Lower leg skin (tissue), 4 donors: ENCODE data around the gene GSE1. TPM values are rescaled to one million over a fixed set of nuclear protein-coding genes. Genes with fewer than 3 reads are reported as not detected.

Experiments
- DNase-seq, 2 donors: peaks; one replicate each; pipeline ENCODE4 v3.0.0-alpha.2; 2019; ENCODE audit warnings: low spot score in 2 of 2
- H3K4me3 ChIP-seq: fragments of 200-600 bp; sonication (generic); 2 replicates; pipeline ENCODE4 v1.5.1; 2017; ENCODE audit warnings: mild to moderate bottlenecking, low read depth; ENCODE audit not compliant: poor library complexity, severe bottlenecking
- CTCF ChIP-seq, 3 donors: fragments of 450-650 bp; IDR thresholded peaks; one replicate each; pipeline ENCODE4 v1.5.1; 2016; ENCODE audit warnings: antibody characterized with exemption in 3 of 3, mild to moderate bottlenecking in 3 of 3, moderate library complexity in 2 of 3
- POLR2A ChIP-seq, 2 donors: fragments of 450-650 bp; IDR thresholded peaks; one replicate each; pipeline ENCODE4 v1.6.1; 2016 to 2017; ENCODE audit warnings: antibody characterized with exemption in 2 of 2, mild to moderate bottlenecking in 1 of 2, moderate library complexity in 1 of 2
- WGBS, 2 donors: methylation state at CpG; one replicate each; pipeline ENCODE4 v1.1.5; 2018; 5-methylcytosine and 5-hydroxymethylcytosine counted together
- intact Hi-C: fragments of 100-400 bp; cut with DNase I; formaldehyde crosslinking; loops from one replicate; pipeline ENCODE4 v1.15.0; 2023; ENCODE audit warnings: low total_unique reads
- total RNA-seq, 4 donors: library from RNA; depleted of rRNA; stranded (reverse); fragments of >200 nt; gene quantifications; one replicate each; pipeline ENCODE4 v1.1.0, GENCODE V29; 2016

The GSE1 gene
- total RNA-seq, 4 donors from 2014 or later = 62.9 to 113 (median 69.9) TPM

- intact Hi-C loops = no loop called here
- DNase-seq = no peak
- WGBS, 2 donors = 86 to 90% methylated on average over 8 of the region's 8 CpGs
- TF ChIP-seq CTCF (IDR thresholded peaks at IDR 0.05) (no peak), POLR2A (IDR thresholded peaks at IDR 0.05) (no peak)
- H3K4me3 ChIP-seq = no peak overlapping the region
Observed at GRCh38 chr16:85681255-85681654, 68.1 kb downstream of the GSE1 start.

- 78 to 83% methylated on average over 9 of the region's 9 CpGs for WGBS, 2 donors
- no peak for TF ChIP-seq CTCF (IDR thresholded peaks at IDR 0.05)
- no peak for TF ChIP-seq POLR2A (IDR thresholded peaks at IDR 0.05)
- intact Hi-C loops = no loop called here
- no peak overlapping the region for H3K4me3 ChIP-seq
- DNase-seq = no peak
Observed at GRCh38 chr16:85682516-85682915, 69.4 kb downstream of the GSE1 start.

- TF ChIP-seq POLR2A (IDR thresholded peaks at IDR 0.05) (no peak), CTCF (IDR thresholded peaks at IDR 0.05) (no peak)
- intact Hi-C loops = no loop called here
- no peak overlapping the region for H3K4me3 ChIP-seq
- no peak for DNase-seq
Observed at GRCh38 chr16:85683363-85683762, 70.2 kb downstream of the GSE1 start.

- WGBS, 2 donors = 94 to 97% methylated on average over 2 of the region's 2 CpGs
- intact Hi-C loops = no loop called here
- no peak overlapping the region for H3K4me3 ChIP-seq
- TF ChIP-seq POLR2A (IDR thresholded peaks at IDR 0.05) (no peak), CTCF (IDR thresholded peaks at IDR 0.05) (no peak)
- DNase-seq = no peak
Observed at GRCh38 chr16:85685251-85685650, 72.1 kb downstream of the GSE1 start.

GRCh38 chr16:85686912-85687591 lies 73.9 kb downstream of the GSE1 start:
- 76 to 79% methylated on average over 15 of the region's 15 CpGs for WGBS, 2 donors
- TF ChIP-seq CTCF (IDR thresholded peaks at IDR 0.05) (no peak), POLR2A (IDR thresholded peaks at IDR 0.05) (no peak)
- intact Hi-C loops = no loop called here

More at GRCh38 chr16:85686912-85687591, 73.9 kb downstream of the GSE1 start:
- H3K4me3 ChIP-seq = no peak overlapping the region
- DNase-seq = no peak
